ENCODE measurements around the gene PFN1.

GRCh38 chr17:4955091-4955490, 6.8 kb upstream of the PFN1 start:
- no peak for TF ChIP-seq EZH2 (IDR thresholded peaks at IDR 0.05; ENCODE audit: insufficient read depth, low read length)
- TF ChIP-seq CTCF (IDR thresholded peaks at IDR 0.05; ENCODE audit: insufficient read depth, low read depth, low read length): no peak
